Peyer's patch (tissue), 4 donors: Measurements from ENCODE around the gene ANKRD65. TPM values are rescaled to one million over a fixed set of nuclear protein-coding genes. Genes with fewer than 3 reads are reported as not detected.
A peak's percentile ranks its signal among the peaks of the same experiment; 100 is the strongest.
"Not testable (repeated sequence)": the region's sequence is repeated elsewhere in the genome, so short reads cannot be mapped to it uniquely, and the experiment has no call there.

Experiments
- DNase-seq, 3 donors: peaks; one replicate each; pipeline ENCODE4 v3.0.0-alpha.2; 2017 to 2019
- H3K27ac ChIP-seq, 4 donors: fragments of 200-600 bp; sonication (generic); one replicate each; pipeline ENCODE4 v1.5.1; 2016 to 2019
- H3K27me3 ChIP-seq, 2 donors: fragments of 200-600 bp; sonication (generic); one replicate each; pipeline ENCODE4 v1.5.1; 2019
- H3K36me3 ChIP-seq, 3 donors: fragments of 200-600 bp; sonication (generic); one replicate each; pipeline ENCODE4 v1.5.1; 2016 to 2019
- H3K4me1 ChIP-seq, 4 donors: fragments of 200-600 bp; sonication (generic); one replicate each; pipeline ENCODE4 v1.5.1; 2016 to 2019
- H3K4me3 ChIP-seq, 4 donors: fragments of 200-600 bp; sonication (generic); 1 replicate in 3 of 4; 2 replicates in 1 of 4; pipeline ENCODE4 v1.5.1; 2016 to 2019; ENCODE audit warnings: mild to moderate bottlenecking in 1 of 4
- H3K9me3 ChIP-seq, 4 donors: fragments of 200-600 bp; sonication (generic); one replicate each; pipeline ENCODE4 v1.5.1; 2016 to 2019; ENCODE audit warnings: mild to moderate bottlenecking in 1 of 4
- CTCF ChIP-seq, 6 experiments: fragments of 450-650 bp in 4 of 6; fragments of 200-600 bp in 2 of 6; sonication (generic) in 1 of 6; IDR thresholded peaks; one replicate each; pipeline ENCODE4 v1.5.1; 2017 to 2019; ENCODE audit warnings: antibody characterized with exemption in 6 of 6, mild to moderate bottlenecking in 3 of 6, moderate library complexity in 1 of 6
- POLR2A ChIP-seq, 2 donors: fragments of 450-650 bp; IDR thresholded peaks; one replicate each; pipeline ENCODE4 v1.5.1; 2017; ENCODE audit warnings: antibody characterized with exemption in 2 of 2, mild to moderate bottlenecking in 2 of 2, moderate library complexity in 2 of 2
- total RNA-seq, 4 donors: library from RNA; depleted of rRNA; stranded (reverse); fragments of >200 nt; gene quantifications; one replicate each; pipeline ENCODE4 v1.1.0, GENCODE V29; 2016

The ANKRD65 gene
- 10 to 100 TPM in 1 of 4 donors, 1 to 10 TPM in 2, under 1 TPM in 1; 0.54 to 11.6 (median 2.0) TPM for total RNA-seq

GRCh38 chr1:1421147-1421906, at the start of gene ANKRD65:
Gene ANKRD65 (minus strand): TSS chr1:1421276. CDS start chr1:1421005, 271 bp downstream.
- no peaks in the 10 kb centered on the region for H3K9me3 ChIP-seq
- H3K4me1 ChIP-seq: peaks cover 0 to 16% (median 4%) of the 10 kb centered on the region in 4 donors
- no peak for DNase-seq
- H3K27me3 ChIP-seq: no peaks in the 10 kb centered on the region
- TF ChIP-seq CTCF (IDR thresholded peaks at IDR 0.05): no peak
- peak within 1 kb of the TSS in 1 of 4 donors; percentile 49 for H3K27ac ChIP-seq
- peak within 1 kb of the TSS in 3 of 4 donors; percentile 22 to 41 (median 39) for H3K4me3 ChIP-seq
- H3K36me3 ChIP-seq: no peaks in the 10 kb centered on the region

GRCh38 chr1:1468196-1468985, 47.3 kb upstream of the ANKRD65 start:
- DNase-seq, H3K27ac ChIP-seq, H3K9me3 ChIP-seq, H3K36me3 ChIP-seq, H3K27me3 ChIP-seq, H3K4me3 ChIP-seq: not testable (repeated sequence)
- H3K4me1 ChIP-seq: peaks cover 0 to 16% (median 6%) of the 10 kb centered on the region in 4 donors

- H3K27me3 ChIP-seq: no peaks in the 10 kb centered on the region
- no peak for DNase-seq
- no peak overlapping the region for H3K27ac ChIP-seq
- H3K4me3 ChIP-seq: no peak overlapping the region
- H3K36me3 ChIP-seq: no peaks in the 10 kb centered on the region
- no peak for TF ChIP-seq CTCF (IDR thresholded peaks at IDR 0.05)
- TF ChIP-seq POLR2A (IDR thresholded peaks at IDR 0.05): no peak
- no peaks in the 10 kb centered on the region for H3K9me3 ChIP-seq
- no peaks in the 10 kb centered on the region for H3K4me1 ChIP-seq
Observed at GRCh38 chr1:1463312-1463711, 42.2 kb upstream of the ANKRD65 start.

GRCh38 chr1:1462318-1462966, 41.4 kb upstream of the ANKRD65 start:
- peak overlapping the region in 2 of 4 donors; percentile 1 to 18 for H3K4me3 ChIP-seq
- TF ChIP-seq CTCF (IDR thresholded peaks at IDR 0.05) (no peak), POLR2A (IDR thresholded peaks at IDR 0.05) (no peak)
- H3K27me3 ChIP-seq: no peaks in the 10 kb centered on the region
- no peaks in the 10 kb centered on the region for H3K36me3 ChIP-seq
- H3K9me3 ChIP-seq: no peaks in the 10 kb centered on the region
- peak overlapping the region in 3 of 4 donors; percentile 22 to 49 (median 39) for H3K27ac ChIP-seq
- H3K4me1 ChIP-seq: no peaks in the 10 kb centered on the region
- peak in 2 of 3 donors; percentile 67 to 77 for DNase-seq

GRCh38 chr1:1461721-1462317, 40.7 kb upstream of the ANKRD65 start:
- H3K4me1 ChIP-seq: no peaks in the 10 kb centered on the region
- TF ChIP-seq POLR2A (IDR thresholded peaks at IDR 0.05) (no peak), CTCF (IDR thresholded peaks at IDR 0.05) (no peak)
- H3K36me3 ChIP-seq: no peaks in the 10 kb centered on the region
- DNase-seq: no peak
- no peaks in the 10 kb centered on the region for H3K9me3 ChIP-seq
- H3K4me3 ChIP-seq: peak overlapping the region in 2 of 4 donors; percentile 1 to 18
- peak overlapping the region in 3 of 4 donors; percentile 22 to 49 (median 39) for H3K27ac ChIP-seq
- H3K27me3 ChIP-seq: no peaks in the 10 kb centered on the region
